GM12874 (cell line): ENCODE results near the gene U2SURP.

ENCODE experiments used
- CTCF ChIP-seq: IDR thresholded peaks from 2 replicates; pipeline ENCODE4 v1.5.1; 2011; ENCODE audit warnings: low read depth, mild to moderate bottlenecking, control low read depth, low read length, moderate library complexity; ENCODE audit not compliant: insufficient read depth

U2SURP gene

GRCh38 chr3:143095813-143096212 is 94.4 kb downstream of the U2SURP start:
- TF ChIP-seq CTCF, result no peak

GRCh38 chr3:143098032-143098764 is 96.8 kb downstream of the U2SURP start:
- no peak for TF ChIP-seq CTCF

- TF ChIP-seq CTCF, result no peak
Observed at GRCh38 chr3:143099210-143099609, 97.8 kb downstream of the U2SURP start.

GRCh38 chr3:143099690-143100089 is 98.3 kb downstream of the U2SURP start:
- no peak for TF ChIP-seq CTCF

- TF ChIP-seq CTCF, result no peak
Observed at GRCh38 chr3:143100451-143100850, 99.1 kb downstream of the U2SURP start.

- no peak for TF ChIP-seq CTCF
Observed at GRCh38 chr3:143101792-143102381, 100.5 kb downstream of the U2SURP start.

- TF ChIP-seq CTCF, result no peak
Observed at GRCh38 chr3:143103652-143104051, 102.3 kb downstream of the U2SURP start.
